ENCODE results near the gene WWOX. TPM values are rescaled to one million over a fixed set of nuclear protein-coding genes. Genes with fewer than 3 reads are reported as not detected.

WWOX gene
- polyA plus RNA-seq, 1 donor from 2014 or later, result 25.6 TPM

DNA sequence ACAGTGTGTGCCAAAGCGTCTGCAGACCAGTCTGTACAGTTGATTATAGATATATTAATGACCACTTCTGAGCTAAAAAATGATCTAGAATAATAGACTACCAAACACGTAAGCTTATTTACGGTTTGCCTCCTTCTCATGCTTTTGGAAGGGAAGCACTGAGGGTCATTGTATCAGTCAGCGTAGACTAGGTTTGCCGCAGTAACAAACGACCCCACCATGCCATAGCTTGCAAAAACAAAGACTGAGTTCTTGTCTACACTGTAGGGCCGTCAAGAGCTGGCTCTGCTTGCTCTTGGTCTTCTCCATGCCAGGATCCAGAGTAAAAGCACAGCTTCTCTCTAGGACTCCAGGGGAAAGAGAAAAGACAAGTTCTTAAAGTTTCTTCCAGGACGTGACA, 820.4 kb downstream of the WWOX start:
- no peak overlapping the region for H2AFZ ChIP-seq (ENCODE audit: low read depth, low read length)
- H4K20me1 ChIP-seq (ENCODE audit: insufficient read depth), result no peaks in the 10 kb centered on the region
- peaks cover 10% of the 10 kb centered on the region for H3K9me3 ChIP-seq (ENCODE audit: low read length)
- no peak overlapping the region for H3K4me3 ChIP-seq (ENCODE audit: low read length)
- no peaks in the 10 kb centered on the region for H3K79me2 ChIP-seq (replicated peaks; ENCODE audit: insufficient read depth, low read length)
- no peaks in the 10 kb centered on the region for H3K27me3 ChIP-seq (ENCODE audit: insufficient read depth, low read depth, low read length)
- H3K27ac ChIP-seq (ENCODE audit: low read length), result no peak overlapping the region
- H3F3A ChIP-seq (ENCODE audit: insufficient read depth, low read length, poor library complexity, severe bottlenecking), result no peaks in the 10 kb centered on the region
- H3K9ac ChIP-seq (ENCODE audit: low read length), result no peak overlapping the region
- TF ChIP-seq MXI1 (conservative IDR thresholded peaks at IDR 0.05; ENCODE audit: poor library complexity, severe bottlenecking), result no peak
- no peak for TF ChIP-seq TAF1 (IDR thresholded peaks at IDR 0.05; ENCODE audit: low read depth)
- no peak for TF ChIP-seq EP300 (conservative IDR thresholded peaks at IDR 0.05; ENCODE audit: poor library complexity, severe bottlenecking)
- no peak for TF ChIP-seq POLR2AphosphoS5 (IDR thresholded peaks at IDR 0.05)
- no peak for TF ChIP-seq RAD21 (conservative IDR thresholded peaks at IDR 0.05)
- no peak for TF ChIP-seq EZH2 (IDR thresholded peaks at IDR 0.05; ENCODE audit: borderline replicate concordance, insufficient read depth, low read length, poor library complexity, severe bottlenecking)
- TF ChIP-seq SMC3 (conservative IDR thresholded peaks at IDR 0.05; ENCODE audit: poor library complexity), result no peak
- TF ChIP-seq, protein P1, sequence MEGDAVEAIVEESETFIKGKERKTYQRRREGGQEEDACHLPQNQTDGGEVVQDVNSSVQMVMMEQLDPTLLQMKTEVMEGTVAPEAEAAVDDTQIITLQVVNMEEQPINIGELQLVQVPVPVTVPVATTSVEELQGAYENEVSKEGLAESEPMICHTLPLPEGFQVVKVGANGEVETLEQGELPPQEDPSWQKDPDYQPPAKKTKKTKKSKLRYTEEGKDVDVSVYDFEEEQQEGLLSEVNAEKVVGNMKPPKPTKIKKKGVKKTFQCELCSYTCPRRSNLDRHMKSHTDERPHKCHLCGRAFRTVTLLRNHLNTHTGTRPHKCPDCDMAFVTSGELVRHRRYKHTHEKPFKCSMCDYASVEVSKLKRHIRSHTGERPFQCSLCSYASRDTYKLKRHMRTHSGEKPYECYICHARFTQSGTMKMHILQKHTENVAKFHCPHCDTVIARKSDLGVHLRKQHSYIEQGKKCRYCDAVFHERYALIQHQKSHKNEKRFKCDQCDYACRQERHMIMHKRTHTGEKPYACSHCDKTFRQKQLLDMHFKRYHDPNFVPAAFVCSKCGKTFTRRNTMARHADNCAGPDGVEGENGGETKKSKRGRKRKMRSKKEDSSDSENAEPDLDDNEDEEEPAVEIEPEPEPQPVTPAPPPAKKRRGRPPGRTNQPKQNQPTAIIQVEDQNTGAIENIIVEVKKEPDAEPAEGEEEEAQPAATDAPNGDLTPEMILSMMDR (IDR thresholded peaks at IDR 0.05; ENCODE audit: poor library complexity, severe bottlenecking), result no peak
- TF ChIP-seq, protein P2, sequence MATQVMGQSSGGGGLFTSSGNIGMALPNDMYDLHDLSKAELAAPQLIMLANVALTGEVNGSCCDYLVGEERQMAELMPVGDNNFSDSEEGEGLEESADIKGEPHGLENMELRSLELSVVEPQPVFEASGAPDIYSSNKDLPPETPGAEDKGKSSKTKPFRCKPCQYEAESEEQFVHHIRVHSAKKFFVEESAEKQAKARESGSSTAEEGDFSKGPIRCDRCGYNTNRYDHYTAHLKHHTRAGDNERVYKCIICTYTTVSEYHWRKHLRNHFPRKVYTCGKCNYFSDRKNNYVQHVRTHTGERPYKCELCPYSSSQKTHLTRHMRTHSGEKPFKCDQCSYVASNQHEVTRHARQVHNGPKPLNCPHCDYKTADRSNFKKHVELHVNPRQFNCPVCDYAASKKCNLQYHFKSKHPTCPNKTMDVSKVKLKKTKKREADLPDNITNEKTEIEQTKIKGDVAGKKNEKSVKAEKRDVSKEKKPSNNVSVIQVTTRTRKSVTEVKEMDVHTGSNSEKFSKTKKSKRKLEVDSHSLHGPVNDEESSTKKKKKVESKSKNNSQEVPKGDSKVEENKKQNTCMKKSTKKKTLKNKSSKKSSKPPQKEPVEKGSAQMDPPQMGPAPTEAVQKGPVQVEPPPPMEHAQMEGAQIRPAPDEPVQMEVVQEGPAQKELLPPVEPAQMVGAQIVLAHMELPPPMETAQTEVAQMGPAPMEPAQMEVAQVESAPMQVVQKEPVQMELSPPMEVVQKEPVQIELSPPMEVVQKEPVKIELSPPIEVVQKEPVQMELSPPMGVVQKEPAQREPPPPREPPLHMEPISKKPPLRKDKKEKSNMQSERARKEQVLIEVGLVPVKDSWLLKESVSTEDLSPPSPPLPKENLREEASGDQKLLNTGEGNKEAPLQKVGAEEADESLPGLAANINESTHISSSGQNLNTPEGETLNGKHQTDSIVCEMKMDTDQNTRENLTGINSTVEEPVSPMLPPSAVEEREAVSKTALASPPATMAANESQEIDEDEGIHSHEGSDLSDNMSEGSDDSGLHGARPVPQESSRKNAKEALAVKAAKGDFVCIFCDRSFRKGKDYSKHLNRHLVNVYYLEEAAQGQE (IDR thresholded peaks at IDR 0.05; ENCODE audit: borderline replicate concordance), result no peak
- H3K9me2 ChIP-seq (ENCODE audit: insufficient read depth, low read length), result no peaks in the 10 kb centered on the region
- no peaks in the 10 kb centered on the region for H3K36me3 ChIP-seq (ENCODE audit: insufficient read depth, low read length)
- no peak overlapping the region for H3K4me2 ChIP-seq (ENCODE audit: low read length)

DNA sequence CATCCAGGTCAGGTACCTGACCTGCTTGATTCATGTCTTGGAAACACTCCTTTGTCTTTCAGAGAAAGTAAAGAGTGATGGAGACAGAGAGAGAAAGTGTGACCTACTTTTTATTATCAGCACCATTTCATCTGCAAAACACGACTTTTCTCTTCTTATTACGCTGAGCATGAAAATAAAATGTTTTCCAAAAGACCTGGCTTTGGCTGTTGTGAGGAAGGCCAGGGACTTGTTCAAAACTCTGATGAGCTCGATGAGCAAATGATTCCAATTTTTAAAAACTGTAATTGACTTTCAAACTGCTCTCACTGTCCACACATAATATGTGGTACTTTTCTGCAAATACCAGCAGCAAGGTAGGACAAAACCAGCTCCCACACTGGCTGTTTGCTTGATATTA, 821.2 kb downstream of the WWOX start:
- Histone ChIP-seq H4K20me1 (ENCODE audit: insufficient read depth) (no peaks in the 10 kb centered on the region), H3K27ac (ENCODE audit: low read length) (no peak overlapping the region), H3K27me3 (ENCODE audit: insufficient read depth, low read depth, low read length) (no peaks in the 10 kb centered on the region), H3K9ac (ENCODE audit: low read length) (no peak overlapping the region), H3K79me2 (replicated peaks; ENCODE audit: insufficient read depth, low read length) (no peaks in the 10 kb centered on the region), H3K4me3 (ENCODE audit: low read length) (no peak overlapping the region), H3K4me2 (ENCODE audit: low read length) (no peak overlapping the region), H3K9me3 (ENCODE audit: low read length) (peaks cover 10% of the 10 kb centered on the region), H3K36me3 (ENCODE audit: insufficient read depth, low read length) (no peaks in the 10 kb centered on the region), H3K9me2 (ENCODE audit: insufficient read depth, low read length) (no peaks in the 10 kb centered on the region), H3F3A (ENCODE audit: insufficient read depth, low read length, poor library complexity, severe bottlenecking) (no peaks in the 10 kb centered on the region), H2AFZ (ENCODE audit: low read depth, low read length) (no peak overlapping the region)
- TF ChIP-seq TAF1 (IDR thresholded peaks at IDR 0.05; ENCODE audit: low read depth), result no peak
- TF ChIP-seq EP300 (conservative IDR thresholded peaks at IDR 0.05; ENCODE audit: poor library complexity, severe bottlenecking), result no peak
- TF ChIP-seq, protein P2 (IDR thresholded peaks at IDR 0.05; ENCODE audit: borderline replicate concordance), result no peak
- TF ChIP-seq POLR2AphosphoS5 (IDR thresholded peaks at IDR 0.05), result no peak
- TF ChIP-seq EZH2 (IDR thresholded peaks at IDR 0.05; ENCODE audit: borderline replicate concordance, insufficient read depth, low read length, poor library complexity, severe bottlenecking), result no peak
- TF ChIP-seq, protein P1 (IDR thresholded peaks at IDR 0.05; ENCODE audit: poor library complexity, severe bottlenecking), result no peak
- no peak for TF ChIP-seq SMC3 (conservative IDR thresholded peaks at IDR 0.05; ENCODE audit: poor library complexity)
- no peak for TF ChIP-seq MXI1 (conservative IDR thresholded peaks at IDR 0.05; ENCODE audit: poor library complexity, severe bottlenecking)
- no peak for TF ChIP-seq RAD21 (conservative IDR thresholded peaks at IDR 0.05)

Measured in neural cell (in vitro differentiated cells).